Neural progenitor cell (in vitro differentiated cells): ENCODE results near the gene SCP2.

Experiments used
- EZH2phosphoT487 ChIP-seq: fragments of 200-600 bp; sonication (generic); IDR thresholded peaks from 2 replicates; pipeline ENCODE4 v1.6.1; 2017; ENCODE audit warnings: antibody characterized with exemption
- TF ChIP-seq, protein P1 (sequence below): fragments of 200-600 bp; sonication (generic); IDR thresholded peaks from 2 replicates; pipeline ENCODE4 v1.5.1; 2017; ENCODE audit warnings: antibody characterized with exemption, mild to moderate bottlenecking

DNA sequence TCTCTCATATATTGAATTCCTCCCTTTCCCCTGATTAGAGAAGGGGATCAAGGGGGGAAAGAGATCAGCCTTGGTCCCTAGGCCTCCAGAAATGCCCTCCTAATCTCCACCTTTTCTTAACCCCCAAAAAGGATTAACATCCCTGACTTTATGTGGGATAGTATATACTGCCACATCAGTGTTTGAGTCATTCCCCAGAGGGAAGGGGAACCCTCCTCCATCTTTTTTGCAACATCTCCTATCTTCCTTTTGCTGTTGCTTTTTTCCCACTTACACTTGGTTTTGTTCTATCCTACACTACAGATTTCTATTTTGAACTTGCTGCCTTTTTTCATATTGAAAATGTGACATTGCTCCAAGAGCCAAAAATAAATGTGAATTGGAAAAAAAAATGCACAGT, 69.6 kb downstream of the SCP2 start:
- TF ChIP-seq, protein P1, sequence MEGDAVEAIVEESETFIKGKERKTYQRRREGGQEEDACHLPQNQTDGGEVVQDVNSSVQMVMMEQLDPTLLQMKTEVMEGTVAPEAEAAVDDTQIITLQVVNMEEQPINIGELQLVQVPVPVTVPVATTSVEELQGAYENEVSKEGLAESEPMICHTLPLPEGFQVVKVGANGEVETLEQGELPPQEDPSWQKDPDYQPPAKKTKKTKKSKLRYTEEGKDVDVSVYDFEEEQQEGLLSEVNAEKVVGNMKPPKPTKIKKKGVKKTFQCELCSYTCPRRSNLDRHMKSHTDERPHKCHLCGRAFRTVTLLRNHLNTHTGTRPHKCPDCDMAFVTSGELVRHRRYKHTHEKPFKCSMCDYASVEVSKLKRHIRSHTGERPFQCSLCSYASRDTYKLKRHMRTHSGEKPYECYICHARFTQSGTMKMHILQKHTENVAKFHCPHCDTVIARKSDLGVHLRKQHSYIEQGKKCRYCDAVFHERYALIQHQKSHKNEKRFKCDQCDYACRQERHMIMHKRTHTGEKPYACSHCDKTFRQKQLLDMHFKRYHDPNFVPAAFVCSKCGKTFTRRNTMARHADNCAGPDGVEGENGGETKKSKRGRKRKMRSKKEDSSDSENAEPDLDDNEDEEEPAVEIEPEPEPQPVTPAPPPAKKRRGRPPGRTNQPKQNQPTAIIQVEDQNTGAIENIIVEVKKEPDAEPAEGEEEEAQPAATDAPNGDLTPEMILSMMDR: no peak
- TF ChIP-seq EZH2phosphoT487: no peak
